H9 (cell line): ENCODE measurements around the gene ADAM11. TPM values are rescaled to one million over a fixed set of nuclear protein-coding genes. Genes with fewer than 3 reads are reported as not detected.
A peak's percentile ranks its signal among the peaks of the same experiment; 100 is the strongest.

Experiments used
- DNase-seq: peaks from one replicate; pipeline ENCODE4 v3.0.0-alpha.2; 2017
- H2AFZ ChIP-seq: one replicate; pipeline ENCODE4 v1.6.1; 2013; ENCODE audit warnings: mild to moderate bottlenecking, low read length, control low read depth, moderate library complexity
- H2AK5ac ChIP-seq: 2 replicates; pipeline ENCODE4 v1.6.1; 2013; ENCODE audit warnings: low read length, control low read depth, mixed read lengths; ENCODE audit not compliant: insufficient read length
- H2BK120ac ChIP-seq: one replicate; pipeline ENCODE4 v1.6.1; 2013; ENCODE audit warnings: low read depth, mild to moderate bottlenecking, low read length, control low read depth, inconsistent platforms; ENCODE audit not compliant: poor library complexity, severe bottlenecking
- H2BK12ac ChIP-seq: 2 replicates; pipeline ENCODE4 v1.6.1; 2013; ENCODE audit warnings: low read length, control low read depth, mixed read lengths, low read depth; ENCODE audit not compliant: insufficient read length
- H2BK15ac ChIP-seq: 2 replicates; pipeline ENCODE4 v1.6.1; 2013; ENCODE audit warnings: low read depth, low read length, control low read depth
- H2BK20ac ChIP-seq: one replicate; pipeline ENCODE4 v1.6.1; 2013; ENCODE audit warnings: low read depth, mild to moderate bottlenecking, low read length, control low read depth, inconsistent platforms; ENCODE audit not compliant: poor library complexity, severe bottlenecking
- H2BK5ac ChIP-seq: 2 replicates; pipeline ENCODE4 v1.6.1; 2013; ENCODE audit warnings: low read length, control low read depth, mixed read lengths; ENCODE audit not compliant: insufficient read length
- H3K14ac ChIP-seq: 2 replicates; pipeline ENCODE4 v1.6.1; 2013; ENCODE audit warnings: low read length, control low read depth; ENCODE audit not compliant: insufficient read depth
- H3K18ac ChIP-seq: 2 replicates; pipeline ENCODE4 v1.6.1; 2013; ENCODE audit warnings: low read depth, mild to moderate bottlenecking, mixed read lengths, low read length, control low read depth; ENCODE audit not compliant: insufficient read length
- H3K23ac ChIP-seq: 2 replicates; pipeline ENCODE4 v1.6.1; 2013; ENCODE audit warnings: low read length, control low read depth, mixed read lengths, low read depth; ENCODE audit not compliant: insufficient read length
- H3K23me2 ChIP-seq: 2 replicates; pipeline ENCODE4 v1.6.1; 2013; ENCODE audit warnings: low read depth, mild to moderate bottlenecking, mixed read lengths, low read length, control low read depth; ENCODE audit not compliant: insufficient read length, poor library complexity, severe bottlenecking
- H3K27ac ChIP-seq: 2 replicates; pipeline ENCODE4 v1.5.1; 2013; ENCODE audit warnings: low read length, control low read depth, mixed read lengths, low read depth; ENCODE audit not compliant: insufficient read length
- H3K27me3 ChIP-seq: 2 replicates; pipeline ENCODE4 v1.6.1; 2013; ENCODE audit warnings: low read length, control low read depth, inconsistent platforms; ENCODE audit not compliant: insufficient read depth
- H3K4ac ChIP-seq: 2 replicates; pipeline ENCODE4 v1.6.1; 2013; ENCODE audit warnings: low read depth, mild to moderate bottlenecking, control low read depth, inconsistent platforms, low read length, moderate library complexity
- H3K4me1 ChIP-seq: 2 replicates; pipeline ENCODE4 v1.6.1; 2013; ENCODE audit warnings: low read length, control low read depth, inconsistent platforms; ENCODE audit not compliant: insufficient read depth
- H3K4me2 ChIP-seq: 2 replicates; pipeline ENCODE4 v1.6.1; 2013; ENCODE audit warnings: low read length, control low read depth, mixed read lengths; ENCODE audit not compliant: insufficient read length, insufficient read depth
- H3K56ac ChIP-seq: 2 replicates; pipeline ENCODE4 v1.6.1; 2013; ENCODE audit warnings: low read depth, mild to moderate bottlenecking, mixed read lengths, low read length, control low read depth; ENCODE audit not compliant: insufficient read length
- H3K79me1 ChIP-seq: 2 replicates; pipeline ENCODE4 v1.6.1; 2013; ENCODE audit warnings: low read depth, mild to moderate bottlenecking, moderate library complexity, low read length, control low read depth, inconsistent platforms; ENCODE audit not compliant: insufficient read depth, poor library complexity, severe bottlenecking
- H3K79me2 ChIP-seq: 2 replicates; pipeline ENCODE4 v1.6.1; 2013; ENCODE audit warnings: low read length, control low read depth, inconsistent platforms; ENCODE audit not compliant: insufficient read depth
- H3K9ac ChIP-seq: 2 replicates; pipeline ENCODE4 v1.6.1; 2013; ENCODE audit warnings: low read length, control low read depth, mixed read lengths; ENCODE audit not compliant: insufficient read length; ENCODE audit errors: extremely low read depth
- H3K9me3 ChIP-seq: one replicate; pipeline ENCODE4 v1.6.1; 2013; ENCODE audit warnings: low read depth, low read length, inconsistent platforms; ENCODE audit not compliant: control insufficient read depth
- H3T11ph ChIP-seq: one replicate; pipeline ENCODE4 v1.6.1; 2013; ENCODE audit warnings: mild to moderate bottlenecking, low read length, control low read depth, inconsistent platforms
- H4K20me1 ChIP-seq: one replicate; pipeline ENCODE4 v1.6.1; 2013; ENCODE audit not compliant: control insufficient read depth, insufficient read length, insufficient read depth
- H4K5ac ChIP-seq: 2 replicates; pipeline ENCODE4 v1.6.1; 2013; ENCODE audit warnings: low read depth, mild to moderate bottlenecking, mixed read lengths, low read length, control low read depth; ENCODE audit not compliant: insufficient read length
- H4K8ac ChIP-seq: replicated peaks from 2 replicates; pipeline ENCODE4 v1.6.1; 2013; ENCODE audit warnings: low read length, control low read depth, mixed read lengths, low read depth; ENCODE audit not compliant: insufficient read length
- H4K91ac ChIP-seq: 2 replicates; pipeline ENCODE4 v1.6.1; 2013; ENCODE audit warnings: low read depth, mild to moderate bottlenecking, moderate library complexity, mixed read lengths, low read length, control low read depth; ENCODE audit not compliant: insufficient read length
- H3K27ac Mint-ChIP-seq, 3 experiments: 2 replicates in 2 of 3; 3 replicates in 1 of 3; pipeline ENCODE4 v1.8.0; 2020 to 2021; ENCODE audit warnings: mixed read lengths in 3 of 3, mild to moderate bottlenecking in 1 of 3, moderate library complexity in 1 of 3
- H3K27me3 Mint-ChIP-seq: 2 replicates; pipeline ENCODE4 v1.8.0; 2021; ENCODE audit warnings: low read depth, mild to moderate bottlenecking, moderate library complexity, mixed read lengths
- H3K36me3 Mint-ChIP-seq, 3 experiments: 2 replicates in 2 of 3; 3 replicates in 1 of 3; pipeline ENCODE4 v1.8.0; 2020 to 2021; ENCODE audit warnings: low read depth in 3 of 3, mixed read lengths in 3 of 3; ENCODE audit not compliant: insufficient read depth in 1 of 3
- H3K4me1 Mint-ChIP-seq, 2 experiments: 2 replicates each; pipeline ENCODE4 v1.8.0; 2020; ENCODE audit warnings: mixed read lengths in 2 of 2
- H3K4me3 Mint-ChIP-seq, 2 experiments: 2 replicates in 1 of 2; 3 replicates in 1 of 2; pipeline ENCODE4 v1.8.0; 2020 to 2021; ENCODE audit warnings: mild to moderate bottlenecking in 2 of 2, mixed read lengths in 2 of 2, moderate library complexity in 1 of 2
- H3K9me3 Mint-ChIP-seq, 2 experiments: 2 replicates in 1 of 2; 3 replicates in 1 of 2; pipeline ENCODE4 v1.8.0; 2020; ENCODE audit warnings: mild to moderate bottlenecking in 2 of 2, mixed read lengths in 2 of 2, moderate library complexity in 1 of 2
- CTCF ChIP-seq: fragments of 200-600 bp; sonication (generic); conservative IDR thresholded peaks from 3 replicates; pipeline ENCODE4 v1.8.0; 2021; ENCODE audit warnings: antibody characterized with exemption, mild to moderate bottlenecking
- WGBS: extraction: QIAGEN DNeasy Blood & Tissue Kit; methylation state at CpG from one replicate; pipeline ENCODE4 v1.1.7; 2013; ENCODE audit warnings: missing lambda C conversion rate, low lambda C conversion rate, mixed read lengths; ENCODE audit not compliant: insufficient read length; ENCODE audit errors: extremely low coverage; 5-methylcytosine and 5-hydroxymethylcytosine counted together
- total RNA-seq: library from RNA; stranded (reverse); gene quantifications from 2 replicates; pipeline ENCODE4 v1.2.1, GENCODE V29; 2021

Gene ADAM11
- total RNA-seq, 1 experiment from 2014 or later: 4.6 TPM

GRCh38 chr17:44826123-44826790 is 67.5 kb downstream of the ADAM11 start:
- Histone ChIP-seq H2BK120ac (no peak overlapping the region), H3K79me1 (peaks cover 14% of the 10 kb centered on the region), H3K14ac (no peak overlapping the region), H3K9me3 (no peaks in the 10 kb centered on the region), H4K20me1 (no peaks in the 10 kb centered on the region), H3K4me1 (no peaks in the 10 kb centered on the region; the same call in 1 of the 2 replicates), H3K4ac (no peak overlapping the region), H3K4me2 (no peak overlapping the region), H3K23ac (no peak overlapping the region), H3K27me3 (no peaks in the 10 kb centered on the region), H4K91ac (no peak overlapping the region), H3K79me2 (peaks cover 53% of the 10 kb centered on the region; the same call in 1 of the 2 replicates), H2BK15ac (no peak overlapping the region), H3K18ac (no peak overlapping the region), H2BK20ac (no peak overlapping the region), H3T11ph (no peak overlapping the region), H2BK12ac (no peak overlapping the region), H3K56ac (no peak overlapping the region), H2AK5ac (no peak overlapping the region), H4K8ac (no peak overlapping the region), H3K23me2 (peaks cover 7% of the 10 kb centered on the region), H2BK5ac (no peak overlapping the region), H4K5ac (no peak overlapping the region), H3K27ac (no peak overlapping the region), H2AFZ (no peak overlapping the region), H3K9ac (no peak overlapping the region)
- H3K9me3 Mint-ChIP-seq: peaks cover 0 to 7% of the 10 kb centered on the region in 2 experiments; a peak in 3 of 5 replicates
- no peak for DNase-seq
- no CpG with 5 or more reads among the region's 15 CpGs for WGBS
- H3K4me1 Mint-ChIP-seq: peaks cover 15 to 32% of the 10 kb centered on the region in 2 experiments
- H3K4me3 Mint-ChIP-seq: peak overlapping the region in 1 of 2 experiments; percentile 32; a peak in 1 of 5 replicates
- peaks cover 1% of the 10 kb centered on the region for H3K27me3 Mint-ChIP-seq
- H3K27ac Mint-ChIP-seq: no peak overlapping the region
- H3K36me3 Mint-ChIP-seq: peaks cover 0 to 10% (median 3%) of the 10 kb centered on the region in 3 experiments; a peak in 2 of 7 replicates
- no peak for TF ChIP-seq CTCF
